T-helper 17 cell (primary cell): Measurements from ENCODE around the gene PDE6D. TPM values are rescaled to one million over a fixed set of nuclear protein-coding genes. Genes with fewer than 3 reads are reported as not detected.
A peak's percentile ranks its signal among the peaks of the same experiment; 100 is the strongest.
"Not testable (repeated sequence)": the region's sequence is repeated elsewhere in the genome, so short reads cannot be mapped to it uniquely, and the experiment has no call there.

Experiments
- ATAC-seq: fragments of 150-1000 bp; cut with Tn5 transposase; 2 replicates; pipeline ENCODE4 v1.10.0; 2021; ENCODE audit warnings: mild to moderate bottlenecking, moderate library complexity
- DNase-seq, 3 donors: peaks; one replicate each; pipeline versions ENCODE4 v3.0.0 to v3.0.0-alpha.2; 2020 to 2021
- H3K9me3 ChIP-seq: one replicate; pipeline ENCODE4 v1.7.0; 2013; ENCODE audit warnings: low read length, mild to moderate bottlenecking; ENCODE audit not compliant: control insufficient read depth, poor library complexity, severe bottlenecking
- H3K27ac Mint-ChIP-seq: one replicate; pipeline ENCODE4 v1.8.0; 2022; ENCODE audit warnings: mild to moderate bottlenecking, moderate library complexity, mixed read lengths
- H3K27me3 Mint-ChIP-seq: one replicate; pipeline ENCODE4 v1.8.0; 2022; ENCODE audit warnings: mixed read lengths
- H3K36me3 Mint-ChIP-seq: one replicate; pipeline ENCODE4 v1.8.0; 2022; ENCODE audit warnings: low read depth, mixed read lengths
- H3K4me1 Mint-ChIP-seq: one replicate; pipeline ENCODE4 v1.8.0; 2022; ENCODE audit warnings: mild to moderate bottlenecking, mixed read lengths
- H3K4me3 Mint-ChIP-seq: one replicate; pipeline ENCODE4 v1.8.0; 2022; ENCODE audit warnings: mild to moderate bottlenecking, moderate library complexity, mixed read lengths
- total RNA-seq, 4 donors: library from RNA in 2 of 4; stranded (reverse) in 2 of 4; gene quantifications; one replicate each; pipeline ENCODE4 v1.2.3 and lab custom pipeline; 2022 to 2026

PDE6D gene
- total RNA-seq, 2 donors from 2014 or later: 19.3 to 21.6 TPM

GRCh38 chr2:231720292-231720986, 60.6 kb downstream of the PDE6D start:
- Mint-ChIP-seq H3K4me1 (peaks cover under 1% of the 10 kb centered on the region), H3K27ac (no peak overlapping the region), H3K36me3 (no peaks in the 10 kb centered on the region), H3K27me3 (no peaks in the 10 kb centered on the region), H3K4me3 (no peak overlapping the region)
- DNase-seq (no peak), ATAC-seq (no peak)
- H3K9me3 ChIP-seq: no peaks in the 10 kb centered on the region

GRCh38 chr2:231718799-231719198, 62.3 kb downstream of the PDE6D start:
- H3K4me1 Mint-ChIP-seq: peaks cover 10% of the 10 kb centered on the region
- no peak overlapping the region for H3K27ac Mint-ChIP-seq
- H3K4me3 Mint-ChIP-seq: no peak overlapping the region
- ATAC-seq: no peak
- H3K27me3 Mint-ChIP-seq: no peaks in the 10 kb centered on the region
- no peaks in the 10 kb centered on the region for H3K9me3 ChIP-seq
- no peaks in the 10 kb centered on the region for H3K36me3 Mint-ChIP-seq
- DNase-seq: no peak

GRCh38 chr2:231717281-231718171, 63.6 kb downstream of the PDE6D start:
- no peaks in the 10 kb centered on the region for H3K9me3 ChIP-seq
- DNase-seq (no peak), ATAC-seq (no peak)
- Mint-ChIP-seq H3K27me3 (no peaks in the 10 kb centered on the region), H3K4me3 (no peak overlapping the region), H3K36me3 (peaks cover under 1% of the 10 kb centered on the region), H3K4me1 (peaks cover 16% of the 10 kb centered on the region), H3K27ac (no peak overlapping the region)

- no peak for DNase-seq
- Mint-ChIP-seq H3K4me3 (no peak overlapping the region), H3K4me1 (peaks cover 24% of the 10 kb centered on the region), H3K36me3 (peaks cover 6% of the 10 kb centered on the region), H3K27ac (peak overlapping the region; percentile 97), H3K27me3 (no peaks in the 10 kb centered on the region)
- no peaks in the 10 kb centered on the region for H3K9me3 ChIP-seq
- no peak for ATAC-seq
Observed at GRCh38 chr2:231716666-231717280, 64.3 kb downstream of the PDE6D start.

- H3K27me3 Mint-ChIP-seq: no peaks in the 10 kb centered on the region
- H3K4me1 Mint-ChIP-seq: peaks cover 28% of the 10 kb centered on the region
- no peak for ATAC-seq
- no peaks in the 10 kb centered on the region for H3K9me3 ChIP-seq
- no peak for DNase-seq
- H3K27ac Mint-ChIP-seq: peak overlapping the region; percentile 97
- peaks cover 9% of the 10 kb centered on the region for H3K36me3 Mint-ChIP-seq
- peak overlapping the region; percentile 71 for H3K4me3 Mint-ChIP-seq
Observed at GRCh38 chr2:231715988-231716616, 65.0 kb downstream of the PDE6D start.

GRCh38 chr2:231715499-231715837, 65.6 kb downstream of the PDE6D start:
- no peaks in the 10 kb centered on the region for H3K9me3 ChIP-seq
- no peaks in the 10 kb centered on the region for H3K27me3 Mint-ChIP-seq
- peak overlapping the region; percentile 97 for H3K27ac Mint-ChIP-seq
- peaks cover 9% of the 10 kb centered on the region for H3K36me3 Mint-ChIP-seq
- no peak for ATAC-seq
- DNase-seq: no peak
- peak overlapping the region; percentile 71 for H3K4me3 Mint-ChIP-seq
- peaks cover 30% of the 10 kb centered on the region for H3K4me1 Mint-ChIP-seq

GRCh38 chr2:231714639-231715498, 66.2 kb downstream of the PDE6D start:
- Mint-ChIP-seq H3K27me3 (no peaks in the 10 kb centered on the region), H3K4me3 (peak overlapping the region; percentile 89), H3K27ac (peak overlapping the region; percentile 97), H3K4me1 (peaks cover 30% of the 10 kb centered on the region), H3K36me3 (peaks cover 9% of the 10 kb centered on the region)
- ATAC-seq (peak; percentile 22), DNase-seq (peak; percentile 62 to 76 (median 70))
- no peaks in the 10 kb centered on the region for H3K9me3 ChIP-seq

- Mint-ChIP-seq H3K4me1 (peaks cover 30% of the 10 kb centered on the region), H3K36me3 (peaks cover 9% of the 10 kb centered on the region), H3K4me3 (peak overlapping the region; percentile 89), H3K27ac (peak overlapping the region; percentile 97), H3K27me3 (no peaks in the 10 kb centered on the region)
- DNase-seq: peak; percentile 83 to 93 (median 85)
- H3K9me3 ChIP-seq: no peaks in the 10 kb centered on the region
- ATAC-seq: peak; percentile 52
Observed at GRCh38 chr2:231713730-231714638, 67.1 kb downstream of the PDE6D start.

- H3K27me3 Mint-ChIP-seq, H3K9me3 ChIP-seq, ATAC-seq, DNase-seq: not testable (repeated sequence)
- H3K4me3 Mint-ChIP-seq: peak overlapping the region; percentile 89
- peaks cover 10% of the 10 kb centered on the region for H3K36me3 Mint-ChIP-seq
- peaks cover 30% of the 10 kb centered on the region for H3K4me1 Mint-ChIP-seq
- peak overlapping the region; percentile 97 for H3K27ac Mint-ChIP-seq
Observed at GRCh38 chr2:231713406-231713729, 67.7 kb downstream of the PDE6D start.

GRCh38 chr2:231712451-231713021, 68.5 kb downstream of the PDE6D start:
- H3K4me3 Mint-ChIP-seq: peak overlapping the region; percentile 96
- H3K36me3 Mint-ChIP-seq: peaks cover 11% of the 10 kb centered on the region

GRCh38 chr2:231711677-231712450, 69.2 kb downstream of the PDE6D start:
- H3K36me3 Mint-ChIP-seq: peaks cover 11% of the 10 kb centered on the region
- H3K9me3 ChIP-seq: no peaks in the 10 kb centered on the region
- DNase-seq (peak; percentile 12 to 37 (median 28)), ATAC-seq (no peak)
- H3K4me1 Mint-ChIP-seq: peaks cover 30% of the 10 kb centered on the region
- H3K4me3 Mint-ChIP-seq: peak overlapping the region; percentile 96
- peak overlapping the region; percentile 99 for H3K27ac Mint-ChIP-seq
- H3K27me3 Mint-ChIP-seq: no peaks in the 10 kb centered on the region

More at GRCh38 chr2:231712451-231713021, 68.5 kb downstream of the PDE6D start:
- ATAC-seq, H3K27me3 Mint-ChIP-seq, H3K9me3 ChIP-seq: not testable (repeated sequence)
- peak in 1 of 3 donors; percentile 39 for DNase-seq
- Mint-ChIP-seq H3K4me1 (peaks cover 30% of the 10 kb centered on the region), H3K27ac (peak overlapping the region; percentile 99)
